ENCODE results near the gene TRIM41.
A peak's percentile ranks its signal among the peaks of the same experiment; 100 is the strongest.
"Not testable (repeated sequence)": the region's sequence is repeated elsewhere in the genome, so short reads cannot be mapped to it uniquely, and the experiment has no call there.

The TRIM41 gene

DNA sequence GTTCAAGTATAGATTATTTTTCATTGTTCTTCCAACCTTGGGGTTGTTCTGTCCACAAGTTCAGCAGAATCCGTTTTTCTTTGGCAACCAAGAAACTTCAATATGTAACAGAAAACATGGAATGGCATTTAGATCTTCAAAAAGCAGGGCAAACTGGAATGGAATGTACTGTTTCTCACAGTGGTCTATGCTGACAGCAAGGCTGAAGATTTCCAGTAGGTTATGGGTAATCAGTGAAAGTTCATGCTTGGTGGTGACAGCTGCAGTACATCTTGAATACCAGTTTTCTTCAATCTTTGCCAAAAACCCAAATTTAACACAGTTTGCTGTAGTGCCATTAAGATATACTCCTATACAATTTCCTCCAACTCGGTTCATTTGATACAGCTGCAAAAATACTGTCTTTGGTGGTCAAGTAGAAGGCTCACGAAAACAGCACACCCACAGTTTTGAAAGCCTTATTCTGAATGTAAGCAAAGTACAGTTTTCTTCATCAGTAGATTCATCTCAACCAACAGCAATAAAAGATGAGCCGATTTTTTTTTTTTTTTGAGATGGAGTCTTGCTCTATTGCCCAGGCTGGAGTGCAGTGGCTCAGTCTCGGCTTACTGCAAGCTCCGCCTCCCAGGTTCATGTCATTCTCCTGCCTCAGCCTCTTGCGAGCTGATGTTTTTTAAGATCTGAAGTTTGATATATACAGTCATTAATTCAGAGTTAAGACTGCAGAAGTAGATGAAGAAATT lies 32.9 kb downstream of the TRIM41 start:
- DNase-seq (ENCODE audit: low spot score), result no peak

DNA sequence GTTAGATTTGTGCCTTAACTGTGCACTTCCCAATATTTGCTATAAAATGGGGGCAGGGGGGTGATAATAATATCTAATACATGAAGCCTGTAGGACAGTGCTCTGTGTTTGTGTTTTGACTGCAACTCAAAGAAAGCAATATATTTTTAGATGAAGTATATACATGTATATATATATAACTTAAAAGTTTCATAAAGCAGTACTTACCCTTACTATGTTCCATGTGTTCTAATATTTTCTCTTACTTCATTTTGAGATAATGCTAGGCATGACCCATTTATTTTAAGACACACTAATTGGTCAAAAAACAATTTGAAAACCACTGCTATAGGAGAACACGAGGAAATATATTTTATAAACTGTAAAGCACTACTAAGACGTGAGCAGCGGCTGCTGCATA lies 35.5 kb downstream of the TRIM41 start:
- DNase-seq (ENCODE audit: low spot score), result no peak

DNA sequence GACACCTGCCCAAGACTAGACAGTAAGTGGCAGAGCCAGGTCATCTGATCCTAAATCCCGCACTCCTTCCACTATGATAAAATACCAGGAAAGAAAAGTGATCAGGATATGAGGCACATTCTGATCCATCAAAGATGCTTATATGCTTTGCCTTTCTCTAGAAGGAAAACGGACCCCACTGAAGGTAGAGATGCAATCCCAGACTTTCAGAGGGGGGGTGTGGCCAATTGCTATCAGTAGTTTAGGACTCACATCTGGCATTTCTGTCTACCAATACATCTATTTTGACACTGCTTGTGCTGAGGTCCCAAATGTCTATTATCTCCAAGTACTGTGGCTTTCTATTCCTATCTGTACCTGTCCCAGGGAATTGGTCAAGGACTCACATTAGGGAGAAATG lies 36.2 kb downstream of the TRIM41 start:
- no peak for DNase-seq (ENCODE audit: low spot score)

DNA sequence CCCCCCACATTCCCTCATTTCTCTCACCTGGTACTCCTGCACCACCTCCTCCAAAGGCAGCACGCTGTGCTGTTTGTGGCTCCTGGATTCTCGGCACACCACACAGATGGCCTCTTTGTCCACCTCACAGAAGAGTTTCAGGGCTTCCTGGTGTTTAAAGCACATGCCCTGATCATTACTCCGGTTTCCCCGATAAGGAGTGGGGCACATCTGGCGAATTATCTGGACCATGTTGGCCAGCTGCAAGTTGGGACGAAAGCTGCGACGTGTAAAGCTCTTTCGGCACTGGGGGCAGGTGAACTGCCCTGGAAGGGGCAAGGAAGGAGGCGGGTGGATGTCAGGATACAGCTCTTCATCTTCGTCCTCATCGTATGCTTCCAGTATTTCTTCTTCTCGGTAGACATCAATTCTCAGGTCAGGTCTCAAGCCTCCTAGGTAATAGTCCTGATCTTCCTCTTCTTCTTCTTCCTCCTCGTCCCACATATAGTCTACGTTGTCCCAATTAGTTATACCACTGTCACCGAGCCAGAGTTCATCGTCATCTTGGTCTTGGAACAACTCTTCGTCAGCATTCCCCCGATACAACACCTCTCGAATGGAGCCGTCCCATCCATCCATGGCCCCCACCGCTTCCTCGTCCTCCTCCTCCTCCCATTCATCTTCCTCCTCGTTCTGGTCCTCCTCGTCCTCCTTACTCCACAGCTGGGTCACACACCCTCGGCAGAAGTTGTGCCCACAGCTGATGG lies 37.1 kb downstream of the TRIM41 start:
- no peak for DNase-seq (ENCODE audit: low spot score)

DNA sequence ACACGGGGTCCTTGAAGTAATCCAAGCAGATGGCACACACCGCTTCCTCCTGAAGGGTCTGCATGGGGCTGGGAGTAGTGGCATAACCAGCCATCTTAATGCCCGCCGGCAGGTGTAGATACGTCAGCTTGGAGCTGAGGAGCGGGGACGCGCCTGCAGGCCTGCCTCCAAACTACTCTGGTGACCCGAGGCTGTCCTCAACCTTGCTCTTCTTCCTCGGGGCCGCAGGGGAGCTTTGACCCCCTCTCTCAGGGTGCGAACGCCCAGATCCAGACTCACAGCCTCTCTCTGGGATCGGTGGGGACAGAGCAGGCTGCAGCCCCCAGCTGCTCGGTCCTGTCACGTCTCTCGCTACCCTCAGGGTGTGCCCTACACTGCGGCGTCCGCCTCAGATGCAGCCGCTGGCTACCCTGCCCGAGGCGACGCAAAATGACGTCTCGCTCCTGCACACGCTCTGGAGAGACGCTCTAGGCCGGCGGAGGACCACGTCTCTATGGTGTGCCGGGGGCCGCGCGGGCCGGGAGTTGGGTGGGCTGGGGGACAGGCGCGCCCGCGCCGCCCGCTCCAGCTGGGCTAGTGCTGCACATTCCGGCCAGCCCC lies 37.7 kb downstream of the TRIM41 start, which contains the start of gene TRIM52:
TSS of gene TRIM52 (minus strand) at position 424 of the 600 bp plus-strand sequence. CDS start at position 94, 330 bp downstream.
- DNase-seq (ENCODE audit: low spot score), result peak; percentile 93

DNA sequence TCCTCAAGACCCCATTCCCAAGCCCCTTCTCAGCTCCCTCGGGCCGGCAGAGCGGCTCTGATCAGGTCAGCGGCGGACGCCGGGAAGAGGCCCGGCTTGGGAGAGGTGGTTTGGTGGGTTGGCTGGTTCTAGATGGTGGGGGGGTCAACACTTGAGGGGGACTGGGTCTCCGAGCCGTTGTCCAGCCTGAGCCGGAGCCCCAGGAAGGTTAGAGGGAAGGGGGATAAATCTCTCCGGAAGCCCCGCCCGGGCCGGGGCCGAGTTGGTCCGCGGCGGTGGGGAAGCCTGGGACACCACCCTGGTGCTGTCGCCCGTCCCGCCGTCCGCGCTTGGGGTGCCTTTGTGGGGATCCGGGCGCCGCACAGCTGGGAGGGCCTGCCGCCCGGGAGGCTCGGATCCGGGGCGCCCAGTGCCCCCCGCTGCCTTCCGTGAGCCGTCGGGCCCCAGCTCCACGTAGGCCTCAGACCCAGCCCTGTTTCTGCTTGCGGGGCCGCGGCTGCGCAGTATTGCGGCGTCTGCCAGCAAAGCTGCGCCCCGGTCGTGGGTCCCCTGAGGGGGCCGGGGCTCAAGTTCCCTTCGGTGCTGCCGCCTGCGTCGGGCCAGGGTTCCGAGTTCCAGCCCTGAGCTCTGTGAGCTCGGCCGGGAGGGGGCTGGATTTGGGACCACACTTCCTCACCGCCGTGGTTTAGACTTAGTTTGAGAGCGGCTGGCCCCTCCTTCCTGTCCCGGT lies 38.4 kb downstream of the TRIM41 start:
- DNase-seq (ENCODE audit: low spot score), result peak; percentile 74

DNA sequence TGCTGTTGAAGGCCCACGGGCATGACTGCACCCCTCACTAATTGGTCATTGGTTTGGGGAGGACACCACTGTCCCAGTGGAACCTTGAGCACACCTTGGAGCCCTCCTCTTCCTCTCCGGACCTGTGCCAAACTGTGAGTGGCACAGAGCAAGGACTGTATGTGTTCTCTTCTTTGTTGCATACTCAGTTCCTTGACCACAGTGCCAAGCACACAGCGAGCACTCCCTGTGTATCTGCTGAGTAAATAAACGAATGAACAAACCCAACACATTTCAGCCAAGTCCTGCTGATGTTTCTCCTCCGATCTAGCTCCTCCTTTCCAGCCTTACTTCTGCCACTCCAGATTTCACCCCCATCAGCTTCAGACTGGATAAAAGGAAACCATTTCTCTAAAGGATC lies 40.6 kb downstream of the TRIM41 start:
- no peak for DNase-seq (ENCODE audit: low spot score)

DNA sequence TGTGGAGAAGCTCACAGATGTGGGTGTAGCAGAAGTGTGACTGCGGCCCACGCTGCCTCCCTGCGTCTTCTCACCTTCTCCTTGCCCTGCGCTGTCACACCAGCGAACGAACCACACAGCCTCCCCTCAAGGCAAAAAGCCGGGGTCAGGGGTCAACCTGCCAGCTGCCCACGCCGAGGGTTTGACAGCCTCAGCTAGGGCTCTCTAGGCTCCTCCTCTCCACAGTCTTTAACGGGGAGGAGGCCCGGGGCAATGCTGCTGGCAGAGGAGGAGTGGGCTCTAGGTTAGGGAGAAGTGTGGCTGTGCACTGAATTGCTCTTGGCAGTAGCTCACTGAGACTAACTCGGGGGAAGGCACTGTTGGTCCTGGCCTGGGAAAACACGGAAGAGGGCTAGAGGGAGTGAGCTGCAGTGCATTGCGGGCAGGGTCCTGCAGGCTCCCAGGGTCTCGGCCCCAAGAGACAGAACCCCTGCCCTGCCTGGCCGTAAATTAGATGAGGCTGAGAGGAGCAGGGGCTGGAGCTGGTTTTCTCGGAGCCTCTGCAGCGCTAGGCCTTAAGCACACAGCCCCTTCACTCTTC lies 42.1 kb downstream of the TRIM41 start:
- DNase-seq (ENCODE audit: low spot score), result no peak

DNA sequence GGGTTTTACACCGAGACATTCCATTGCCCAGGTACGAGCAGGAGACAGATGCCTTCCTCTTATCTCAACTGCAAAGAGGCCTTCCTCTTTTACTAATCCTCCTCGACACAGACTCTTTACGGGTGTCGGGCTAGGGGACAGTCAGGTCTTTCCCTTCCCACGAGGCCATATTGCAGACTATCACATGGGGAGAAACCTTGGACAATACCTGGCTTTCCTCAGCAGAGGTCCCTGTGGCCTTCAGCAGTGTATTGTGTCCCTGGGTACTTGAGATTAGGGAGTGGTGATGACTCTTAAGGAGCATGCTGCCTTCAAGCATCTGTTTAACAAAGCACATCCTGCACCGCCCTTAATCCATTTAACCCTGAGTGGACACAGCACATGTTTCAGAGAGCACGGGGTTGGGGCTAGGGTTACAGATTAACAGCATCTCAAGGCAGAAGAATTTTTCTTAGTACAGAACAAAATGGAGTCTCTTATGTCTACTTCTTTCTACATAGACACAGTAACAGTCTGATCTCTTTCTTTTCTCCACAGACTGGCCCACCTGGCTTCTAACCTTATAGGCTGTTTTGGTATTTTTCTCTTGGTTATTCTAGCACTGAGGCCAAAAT lies 44.3 kb downstream of the TRIM41 start:
- DNase-seq (ENCODE audit: low spot score), result peak; percentile 57

DNA sequence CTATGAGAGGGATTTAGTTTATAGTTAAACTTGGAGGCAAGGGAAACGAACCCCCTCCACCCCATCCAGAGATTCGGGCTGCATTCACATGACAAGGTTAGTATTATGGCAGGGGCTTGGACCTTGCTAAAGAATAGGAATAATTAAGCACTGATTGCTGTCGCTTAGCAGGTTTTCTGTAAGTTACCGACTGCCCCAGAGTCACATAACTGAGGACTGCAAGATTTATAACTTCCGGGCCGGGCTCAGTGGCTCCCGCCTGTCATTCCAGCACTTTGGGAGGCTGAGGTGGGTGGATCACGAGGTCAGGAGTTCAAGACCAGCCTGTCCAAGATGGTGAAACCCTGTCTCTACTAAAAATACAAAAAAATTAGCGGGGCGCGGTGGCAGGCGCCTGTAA lies 44.8 kb downstream of the TRIM41 start:
- not testable (repeated sequence) for DNase-seq (ENCODE audit: low spot score)

DNA sequence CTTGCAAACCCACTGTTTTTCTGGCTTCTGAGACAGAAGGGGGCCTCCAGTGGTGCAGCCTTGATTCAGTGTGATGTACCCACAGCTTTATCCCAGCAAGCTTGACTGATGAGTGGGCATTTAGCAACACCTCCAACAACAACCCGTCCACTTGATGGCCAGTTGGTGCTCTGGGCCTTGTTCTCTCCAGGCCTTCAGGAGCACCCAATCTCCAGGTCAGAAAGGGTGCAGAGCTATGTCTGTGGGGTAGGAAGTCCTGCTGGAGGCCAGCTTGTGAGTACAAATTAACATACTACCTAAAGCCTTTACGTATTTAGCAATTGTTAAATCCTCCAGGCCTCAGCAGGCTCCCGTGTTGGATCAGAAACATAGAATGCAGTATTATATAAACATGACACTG lies 48.0 kb downstream of the TRIM41 start:
- DNase-seq (ENCODE audit: low spot score), result no peak

DNA sequence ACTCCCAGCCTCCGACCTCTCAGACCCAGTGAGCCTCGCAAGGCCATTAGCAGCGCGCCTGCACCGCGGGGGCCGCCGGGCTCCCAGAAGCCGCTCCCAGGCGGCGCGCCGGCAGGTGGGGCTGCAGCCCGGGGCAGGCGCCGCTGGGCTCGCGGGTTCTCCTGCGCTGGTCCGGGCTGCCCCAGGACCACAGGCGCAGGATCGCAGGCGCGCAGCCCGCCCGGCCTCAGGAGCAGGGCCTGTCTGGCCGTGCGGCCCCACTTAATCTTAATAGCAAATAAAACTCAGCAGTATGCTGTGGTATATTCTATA lies 50.3 kb downstream of the TRIM41 start:
- DNase-seq (ENCODE audit: low spot score), result peak; percentile 30

DNA sequence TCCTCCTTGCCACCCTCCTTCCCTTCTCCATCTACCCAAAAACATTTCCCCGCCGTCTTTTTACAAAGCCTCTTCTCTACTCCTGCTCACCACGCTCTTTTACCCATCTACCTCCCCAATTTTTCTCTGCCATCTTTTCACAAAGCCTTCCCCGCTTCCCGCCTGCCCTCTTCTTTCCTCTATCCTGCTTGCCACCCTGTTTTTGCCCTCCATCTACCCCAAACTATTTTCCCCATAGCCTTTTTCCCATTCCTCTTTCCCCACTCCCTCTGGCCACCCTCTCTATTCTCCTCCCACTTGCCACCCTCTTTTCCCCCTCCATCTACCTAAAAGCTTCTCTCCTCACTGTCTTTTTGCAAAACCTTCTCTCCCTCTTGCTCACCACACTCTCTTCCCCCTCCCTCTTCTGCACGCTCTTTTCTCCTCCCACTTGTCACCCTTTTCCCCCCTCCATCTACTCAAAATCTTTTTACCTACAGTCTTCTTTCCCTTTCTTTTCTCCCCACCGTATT lies 57.2 kb downstream of the TRIM41 start:
- no peak for DNase-seq (ENCODE audit: low spot score)

DNA sequence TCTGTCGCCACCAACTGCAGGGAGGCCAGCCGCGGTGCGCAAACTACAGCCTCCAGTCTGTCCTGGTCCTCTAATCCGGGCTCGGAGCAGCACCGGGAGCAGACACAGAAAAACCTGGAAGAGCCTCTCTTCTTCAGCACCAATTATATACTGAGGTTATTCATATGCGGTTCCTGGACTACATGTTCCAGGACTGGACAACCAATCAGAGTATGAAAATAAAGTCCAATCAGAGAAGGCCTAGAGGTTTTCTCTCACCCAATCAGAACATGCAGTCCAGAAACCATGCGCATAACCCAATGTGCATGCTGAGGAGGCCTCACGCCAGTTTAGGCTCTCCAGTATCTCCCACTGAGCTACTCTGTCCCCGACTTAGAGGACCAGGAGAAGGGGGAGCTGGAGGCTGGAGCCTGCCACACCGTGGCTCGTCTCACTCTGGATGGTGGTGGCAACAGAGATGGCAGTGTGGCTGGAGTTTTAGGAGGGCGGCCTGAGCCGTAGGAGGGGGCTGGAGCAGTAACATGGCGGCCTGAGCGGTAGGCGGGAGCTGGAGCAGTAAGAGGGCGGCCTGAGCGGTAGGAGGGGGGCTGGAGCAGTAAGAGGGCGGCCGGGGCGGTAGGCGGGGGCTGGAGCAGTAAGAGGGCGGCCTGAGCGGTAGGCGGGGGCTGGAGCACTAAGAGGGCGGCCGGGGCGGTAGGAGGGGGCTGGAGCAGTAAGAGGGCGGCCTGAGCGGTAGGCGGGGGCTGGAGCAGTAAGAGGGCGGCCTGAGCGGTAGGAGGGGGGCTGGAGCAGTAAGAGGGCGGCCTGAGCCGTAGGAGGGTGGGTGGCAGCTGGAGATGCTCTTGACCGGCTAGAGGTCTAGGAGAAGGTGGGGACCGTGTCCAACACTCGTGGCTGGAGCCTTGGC lies 58.2 kb downstream of the TRIM41 start:
- DNase-seq (ENCODE audit: low spot score), result no peak

DNA sequence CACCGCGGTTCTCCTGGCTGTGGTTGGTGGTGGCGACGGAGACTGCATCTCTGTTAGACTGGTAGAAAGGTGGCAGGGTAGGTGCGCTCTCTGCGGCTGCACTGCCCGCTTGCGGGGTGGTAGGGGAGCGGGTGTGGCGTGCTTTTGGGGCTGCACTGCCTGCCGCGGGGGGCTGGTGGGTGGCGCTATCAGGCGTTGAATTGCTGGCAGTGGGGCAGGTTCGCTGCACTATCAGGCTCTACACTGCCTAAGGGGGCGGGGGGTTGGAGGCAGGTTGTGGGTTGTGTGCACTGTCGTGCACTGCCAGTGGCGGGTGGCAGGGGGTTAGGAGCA lies 58.9 kb downstream of the TRIM41 start:
- no peak for DNase-seq (ENCODE audit: low spot score)

DNA sequence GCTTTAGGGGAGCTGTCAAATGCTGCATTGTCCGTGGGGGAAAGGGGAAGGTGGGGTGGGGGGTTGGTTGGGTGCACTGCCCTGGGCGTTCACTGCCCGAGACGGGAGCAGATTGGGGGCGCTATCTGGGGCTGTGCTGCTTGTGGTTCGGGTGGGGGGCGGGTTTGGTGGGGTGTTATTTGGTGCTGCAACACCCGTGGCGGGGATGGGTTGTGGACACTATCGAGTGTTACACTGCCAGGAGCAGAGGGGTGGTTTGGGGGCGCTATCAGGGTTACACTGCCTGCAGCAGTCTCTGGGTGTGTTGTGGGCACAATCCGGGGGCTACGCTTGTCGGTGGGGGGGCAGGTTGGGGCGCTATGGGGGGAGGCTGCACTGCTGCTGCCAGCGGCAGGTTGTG lies 59.3 kb downstream of the TRIM41 start:
- DNase-seq (ENCODE audit: low spot score), result not testable (repeated sequence)

DNA sequence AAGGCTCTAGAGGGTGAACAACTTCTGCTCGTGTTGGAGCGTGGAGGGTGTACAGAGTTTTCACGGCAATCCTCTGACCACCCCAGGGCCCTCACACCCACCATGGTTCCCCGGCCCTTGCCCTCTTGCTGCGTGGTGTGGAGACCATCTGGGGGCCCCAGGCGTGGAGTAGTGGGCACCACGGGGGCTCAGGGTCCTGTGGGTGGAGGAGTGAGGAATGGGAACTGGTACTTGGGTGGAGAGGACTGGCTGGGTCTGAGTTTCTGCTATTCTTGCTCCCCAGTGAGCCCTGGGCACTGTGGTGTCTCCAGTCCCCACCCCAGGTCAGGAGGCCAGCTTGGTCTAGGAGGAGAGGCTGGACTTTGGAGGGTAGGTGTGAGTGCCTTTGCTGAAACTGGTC lies 59.8 kb downstream of the TRIM41 start:
- DNase-seq (ENCODE audit: low spot score), result no peak

DNA sequence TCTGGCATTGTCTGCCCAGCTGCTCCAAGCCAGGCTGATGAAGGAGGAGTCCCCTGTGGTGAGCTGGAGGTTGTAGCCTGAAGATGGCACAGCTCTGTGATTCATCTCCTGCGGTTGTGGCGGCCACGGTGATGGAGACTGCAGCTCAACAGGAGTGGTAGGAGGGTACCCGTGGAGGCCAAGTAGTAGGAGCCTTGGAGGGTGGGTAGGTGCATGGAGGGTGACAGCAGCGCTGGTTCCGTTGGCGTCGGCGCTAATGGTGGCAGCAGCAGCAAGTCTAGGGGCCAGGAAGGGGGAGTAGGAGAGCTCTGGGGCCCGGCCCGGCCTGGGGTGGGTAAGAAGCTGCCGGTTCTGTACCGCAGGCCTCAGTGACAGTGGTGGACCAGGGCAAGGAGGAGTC lies 60.3 kb downstream of the TRIM41 start:
- no peak for DNase-seq (ENCODE audit: low spot score)

DNA sequence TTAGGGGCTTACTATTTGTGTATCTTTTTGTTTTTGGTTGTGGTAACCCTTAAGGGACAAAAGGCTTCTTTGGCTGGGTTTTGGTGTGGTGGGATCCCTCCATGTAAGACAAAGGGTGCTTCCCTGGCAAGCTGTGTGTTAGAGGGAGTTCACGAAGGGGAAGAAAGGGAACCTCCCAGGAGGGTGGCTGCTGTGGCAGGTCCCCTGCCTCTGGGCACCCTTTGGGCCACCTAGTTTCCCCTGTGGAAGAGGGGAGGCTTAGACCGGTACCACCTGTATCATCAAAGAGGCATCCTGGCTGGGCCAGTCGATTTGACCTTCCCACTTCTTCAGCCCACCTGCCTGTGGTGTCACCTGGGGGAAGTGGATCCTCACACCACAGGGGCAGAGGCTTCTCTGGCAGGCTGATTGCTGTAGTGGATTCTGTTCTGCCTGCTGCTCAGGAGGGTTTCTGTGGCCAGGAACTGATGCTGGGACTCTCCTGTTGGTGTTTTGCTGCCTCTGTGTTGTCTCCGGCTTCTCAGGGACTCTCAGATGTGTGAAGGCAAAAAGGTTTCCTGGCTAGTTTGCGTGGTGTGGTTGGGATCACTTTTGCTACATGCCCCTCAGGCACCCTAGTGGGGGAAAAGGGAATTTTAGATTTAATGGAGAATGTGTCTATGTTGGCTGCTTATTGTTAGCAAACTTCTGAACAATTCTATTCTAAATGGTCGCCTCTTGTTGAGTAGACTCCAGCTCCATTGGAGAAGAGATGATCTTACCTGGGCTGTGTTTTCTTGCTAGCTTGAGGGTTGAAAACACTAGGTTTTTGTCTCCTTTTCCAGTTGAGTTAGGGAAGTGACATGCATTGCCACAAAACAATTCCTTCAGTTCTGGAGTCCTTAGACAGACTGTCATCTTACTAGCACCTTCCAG lies 61.0 kb downstream of the TRIM41 start:
- not testable (repeated sequence) for DNase-seq (ENCODE audit: low spot score)

All from kidney tubule cell (primary cell).